Stomach smooth muscle (tissue), 2 donors: Measurements from ENCODE around the gene WDR49.

Source experiments
- H3K27ac ChIP-seq: one replicate; pipeline ENCODE4 v1.7.0; 2013; ENCODE audit warnings: mild to moderate bottlenecking, low read length, inconsistent platforms
- H3K27me3 ChIP-seq, 2 donors: one replicate each; pipeline ENCODE4 v1.7.0; 2013; ENCODE audit warnings: low read length in 2 of 2; ENCODE audit not compliant: insufficient read depth in 2 of 2, control insufficient read depth in 1 of 2
- H3K36me3 ChIP-seq, 2 donors: one replicate each; pipeline ENCODE4 v1.7.0; 2013; ENCODE audit warnings: low read length in 2 of 2; ENCODE audit not compliant: control insufficient read depth in 2 of 2, insufficient read depth in 2 of 2
- H3K4me1 ChIP-seq: one replicate; pipeline ENCODE4 v1.7.0; 2013; ENCODE audit warnings: low read length; ENCODE audit not compliant: control insufficient read depth, insufficient read depth
- H3K4me3 ChIP-seq, 2 donors: one replicate each; pipeline ENCODE4 v1.7.0; 2013; ENCODE audit warnings: low read length in 2 of 2
- H3K9ac ChIP-seq, 2 donors: one replicate each; pipeline ENCODE4 v1.7.0; 2013; ENCODE audit warnings: low read length in 2 of 2, mild to moderate bottlenecking in 1 of 2
- H3K9me3 ChIP-seq, 2 donors: one replicate each; pipeline ENCODE4 v1.7.0; 2013; ENCODE audit warnings: low read length in 2 of 2; ENCODE audit not compliant: control insufficient read depth in 2 of 2
- donor health status: healthy.
- donor health status: Pancreatic carcinoma.

WDR49 gene

DNA sequence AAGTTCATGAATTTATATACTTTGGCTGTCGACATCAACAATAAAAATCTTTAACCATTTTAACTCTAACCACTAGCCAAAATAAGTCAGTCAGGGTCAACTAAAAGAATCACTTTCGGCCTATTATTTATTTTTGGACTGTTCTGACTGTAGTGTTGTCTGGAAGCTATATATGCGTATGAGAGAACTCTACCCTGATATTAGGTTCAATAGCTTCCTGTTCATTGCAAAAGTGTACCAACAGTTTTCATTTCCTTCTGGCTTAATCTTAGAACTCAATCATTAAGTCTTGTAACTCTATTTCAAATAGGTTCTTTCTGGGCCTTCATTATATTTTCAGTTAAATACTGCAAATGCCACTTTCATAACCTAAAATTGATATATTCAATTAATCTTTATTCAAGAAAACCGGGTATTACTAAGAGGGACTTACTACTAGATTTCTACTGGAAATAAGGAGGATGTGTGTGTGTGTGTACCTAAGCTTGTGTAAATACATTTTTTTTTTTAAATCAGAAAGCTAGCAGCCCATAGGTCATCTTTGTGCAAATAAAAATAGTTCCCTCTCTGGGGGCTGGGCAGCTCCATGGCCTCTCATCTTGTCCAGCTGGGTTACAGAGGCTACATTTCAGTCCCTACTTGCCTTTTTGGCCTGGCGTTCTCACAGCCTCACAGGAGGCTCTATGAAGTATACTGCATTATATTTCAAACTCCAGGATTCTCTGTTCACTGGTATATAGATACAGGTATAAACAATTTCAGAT is 185.7 kb downstream of the WDR49 start:
- Histone ChIP-seq H3K27me3 (no peaks in the 10 kb centered on the region), H3K36me3 (no peaks in the 10 kb centered on the region), H3K9ac (no peak overlapping the region), H3K4me1 (no peaks in the 10 kb centered on the region), H3K27ac (no peak overlapping the region), H3K9me3 (no peaks in the 10 kb centered on the region), H3K4me3 (no peak overlapping the region)

DNA sequence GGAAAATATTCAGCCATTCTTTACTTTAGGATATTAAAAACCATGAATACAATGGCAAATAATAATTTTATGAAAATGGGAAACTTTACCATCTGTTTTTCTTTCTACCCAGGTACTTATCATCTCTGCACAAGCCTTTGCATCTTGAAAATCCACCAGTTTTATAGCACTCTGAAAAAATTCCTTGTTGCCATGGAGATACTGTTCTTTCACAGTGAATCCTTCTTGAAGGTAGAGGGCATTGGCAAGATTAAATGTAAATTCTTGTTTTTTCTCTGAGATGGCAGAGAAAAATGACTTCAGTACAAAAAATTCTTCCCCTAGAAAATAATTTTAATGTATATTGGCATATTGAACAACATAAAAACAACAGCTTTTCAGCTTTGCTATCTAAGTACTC is 186.8 kb downstream of the WDR49 start:
- no peaks in the 10 kb centered on the region for H3K9me3 ChIP-seq
- no peak overlapping the region for H3K4me3 ChIP-seq
- no peaks in the 10 kb centered on the region for H3K27me3 ChIP-seq
- no peak overlapping the region for H3K9ac ChIP-seq
- no peaks in the 10 kb centered on the region for H3K4me1 ChIP-seq
- no peaks in the 10 kb centered on the region for H3K36me3 ChIP-seq
- no peak overlapping the region for H3K27ac ChIP-seq

DNA sequence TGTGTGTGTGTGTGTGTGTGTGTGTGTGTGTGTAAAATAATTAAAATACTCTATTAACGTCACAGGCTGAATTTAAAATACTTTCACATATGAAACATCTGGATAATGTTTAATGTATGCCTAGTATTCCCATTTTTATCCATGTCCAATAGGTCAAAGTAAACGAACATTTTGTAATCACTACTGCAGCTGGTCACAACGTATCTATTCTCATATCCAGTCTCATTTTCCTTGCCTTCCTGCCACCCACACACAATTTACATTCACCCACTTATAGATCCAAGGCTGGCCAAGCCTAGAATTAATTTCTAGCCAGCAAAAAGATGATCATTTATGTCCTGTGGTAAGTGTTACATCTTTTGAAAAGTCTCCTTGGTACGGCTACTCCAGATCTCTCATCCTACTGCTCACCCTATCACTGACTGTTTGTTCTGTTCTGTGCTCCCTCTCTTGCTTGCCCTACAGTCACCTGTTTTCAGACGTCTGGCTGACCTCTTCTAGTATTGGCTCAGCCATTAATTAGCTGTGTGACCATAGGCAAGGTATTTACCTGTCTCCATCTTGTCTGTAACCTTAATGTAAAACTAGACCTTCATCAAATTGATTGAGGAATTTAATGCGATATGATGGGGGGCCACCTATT is 197.5 kb downstream of the WDR49 start:
- Histone ChIP-seq H3K4me1 (no peaks in the 10 kb centered on the region), H3K36me3 (no peaks in the 10 kb centered on the region), H3K4me3 (no peak overlapping the region), H3K9ac (no peak overlapping the region), H3K9me3 (no peaks in the 10 kb centered on the region), H3K27ac (no peak overlapping the region), H3K27me3 (no peaks in the 10 kb centered on the region)

DNA sequence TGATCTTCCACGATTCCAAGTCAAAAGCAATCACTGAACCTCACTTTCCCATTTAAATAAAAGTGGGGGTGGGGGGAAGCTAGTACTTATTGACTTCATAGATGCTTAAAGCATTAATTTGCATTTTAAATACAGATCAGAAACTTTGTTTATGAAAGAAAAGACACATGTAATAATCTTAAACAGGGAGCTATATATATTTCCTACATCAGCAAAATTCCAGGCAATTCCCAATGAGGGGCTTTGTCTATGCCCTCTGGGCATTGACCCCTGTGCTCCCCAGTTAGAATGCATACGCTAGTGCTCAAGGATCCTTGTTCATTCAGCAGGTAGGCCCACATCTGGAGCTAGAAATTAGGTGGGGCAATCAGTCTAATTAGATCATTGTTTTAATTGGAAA is 199.9 kb downstream of the WDR49 start:
- Histone ChIP-seq H3K27ac (no peak overlapping the region), H3K9me3 (no peaks in the 10 kb centered on the region), H3K9ac (no peak overlapping the region), H3K4me1 (no peaks in the 10 kb centered on the region), H3K4me3 (no peak overlapping the region), H3K36me3 (no peaks in the 10 kb centered on the region), H3K27me3 (no peaks in the 10 kb centered on the region)

DNA sequence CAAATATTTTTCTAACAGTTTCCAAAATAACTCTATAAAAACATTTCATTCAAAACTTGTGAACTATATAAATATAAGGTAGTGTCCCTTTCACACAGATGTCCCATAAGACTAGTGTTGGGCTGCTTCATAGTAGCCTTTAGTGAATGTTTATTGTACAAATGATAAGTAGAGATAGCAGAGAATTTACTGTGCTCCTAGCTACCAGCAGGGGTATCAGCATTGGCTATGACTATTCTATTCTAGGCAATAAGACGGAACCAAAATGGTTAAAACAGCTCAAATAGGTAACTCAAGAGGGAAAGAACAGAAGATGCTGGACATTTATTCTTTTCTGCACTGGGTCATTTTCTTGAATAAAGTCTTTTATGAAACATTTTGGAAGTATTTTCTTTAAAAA is 202.5 kb downstream of the WDR49 start:
- Histone ChIP-seq H3K27me3 (no peaks in the 10 kb centered on the region), H3K9me3 (no peaks in the 10 kb centered on the region), H3K36me3 (no peaks in the 10 kb centered on the region), H3K4me3 (no peak overlapping the region), H3K9ac (no peak overlapping the region), H3K27ac (no peak overlapping the region), H3K4me1 (no peaks in the 10 kb centered on the region)

DNA sequence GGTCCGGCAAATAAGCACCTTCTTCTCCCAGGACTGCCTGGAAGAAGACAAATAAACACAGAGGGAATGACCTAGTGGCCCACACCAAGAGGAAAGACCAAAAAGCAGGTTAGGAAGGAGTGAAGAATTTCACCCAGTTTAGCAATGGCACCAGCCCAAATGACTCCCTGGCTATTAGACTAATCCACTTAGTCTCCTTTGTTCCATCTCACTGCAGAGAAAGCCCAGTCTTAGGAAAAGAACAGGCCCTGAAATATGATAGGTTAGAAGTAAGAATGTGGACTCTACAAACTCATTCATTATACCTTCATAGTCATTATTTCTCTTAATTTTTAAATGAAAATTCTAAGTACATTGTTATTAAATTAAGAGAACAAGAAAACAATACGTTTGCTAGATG is 203.1 kb downstream of the WDR49 start:
- Histone ChIP-seq H3K27me3 (no peaks in the 10 kb centered on the region), H3K9me3 (no peaks in the 10 kb centered on the region), H3K4me3 (no peak overlapping the region), H3K4me1 (no peaks in the 10 kb centered on the region), H3K36me3 (no peaks in the 10 kb centered on the region), H3K9ac (no peak overlapping the region), H3K27ac (no peak overlapping the region)

DNA sequence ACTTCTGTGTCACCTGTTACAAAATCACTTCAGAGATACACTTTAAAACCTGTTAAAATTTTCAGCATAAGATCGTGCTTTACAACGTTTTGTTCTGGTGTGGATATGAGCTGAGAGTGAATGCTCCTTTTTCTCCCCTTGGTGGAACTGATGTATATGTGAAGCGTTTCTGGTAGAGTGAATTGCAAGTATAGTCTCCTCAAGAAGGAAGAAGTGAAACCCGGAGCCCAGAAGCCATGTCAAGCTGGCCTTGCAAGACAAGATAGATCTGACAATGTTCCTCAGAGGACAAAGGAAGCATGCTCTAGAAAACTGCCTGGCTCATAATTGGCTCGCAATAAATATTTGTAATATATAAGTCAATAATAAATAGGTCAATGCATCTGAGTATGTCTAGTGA is 203.5 kb downstream of the WDR49 start:
- H3K4me3 ChIP-seq, result no peak overlapping the region
- H3K4me1 ChIP-seq, result no peaks in the 10 kb centered on the region
- H3K27ac ChIP-seq, result no peak overlapping the region
- no peak overlapping the region for H3K9ac ChIP-seq
- H3K9me3 ChIP-seq, result no peaks in the 10 kb centered on the region
- H3K27me3 ChIP-seq, result no peaks in the 10 kb centered on the region
- no peaks in the 10 kb centered on the region for H3K36me3 ChIP-seq

DNA sequence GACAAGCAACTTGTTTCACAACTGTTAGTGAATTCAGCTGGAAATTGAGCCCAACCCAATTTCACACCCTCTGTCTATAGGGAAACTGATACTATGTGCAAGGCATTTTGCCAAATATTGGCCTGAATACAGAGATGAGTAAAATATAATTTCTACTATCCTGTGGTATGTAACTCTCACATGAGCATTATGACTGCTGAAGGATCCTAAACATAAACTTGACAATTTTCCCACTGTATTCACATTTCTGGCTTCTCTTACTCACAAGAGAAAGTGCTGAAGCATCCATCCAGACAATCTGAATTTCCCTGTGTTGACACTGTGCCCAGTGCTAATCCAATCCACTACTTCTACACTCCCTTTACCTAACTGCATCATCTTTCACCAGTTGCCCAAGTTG is 208.3 kb downstream of the WDR49 start:
- no peak overlapping the region for H3K9ac ChIP-seq
- H3K4me1 ChIP-seq, result no peaks in the 10 kb centered on the region
- H3K36me3 ChIP-seq, result no peaks in the 10 kb centered on the region
- H3K27me3 ChIP-seq, result no peaks in the 10 kb centered on the region
- no peaks in the 10 kb centered on the region for H3K9me3 ChIP-seq
- no peak overlapping the region for H3K27ac ChIP-seq
- no peak overlapping the region for H3K4me3 ChIP-seq

DNA sequence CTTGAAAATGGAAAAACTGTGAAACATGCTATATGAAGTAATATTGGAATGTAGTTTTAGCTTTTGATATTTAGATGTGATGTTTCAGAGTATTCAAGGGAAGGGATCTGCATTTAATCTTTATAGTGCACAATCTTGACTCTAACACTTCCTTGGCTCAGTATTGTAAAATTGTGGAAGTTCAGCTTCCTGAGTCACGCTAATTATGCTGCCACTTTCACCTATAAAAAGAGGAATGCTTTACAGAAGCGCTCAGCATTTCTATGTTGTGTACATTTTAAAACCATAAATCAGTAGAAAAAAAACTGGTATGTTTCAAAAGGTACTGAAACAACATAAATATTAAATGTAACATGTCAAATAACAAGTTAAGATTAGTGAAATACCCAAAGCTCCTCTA is 212.5 kb downstream of the WDR49 start:
- Histone ChIP-seq H3K9ac (no peak overlapping the region), H3K27ac (no peak overlapping the region), H3K36me3 (no peaks in the 10 kb centered on the region), H3K27me3 (no peaks in the 10 kb centered on the region), H3K4me1 (no peaks in the 10 kb centered on the region), H3K9me3 (no peaks in the 10 kb centered on the region), H3K4me3 (no peak overlapping the region)

DNA sequence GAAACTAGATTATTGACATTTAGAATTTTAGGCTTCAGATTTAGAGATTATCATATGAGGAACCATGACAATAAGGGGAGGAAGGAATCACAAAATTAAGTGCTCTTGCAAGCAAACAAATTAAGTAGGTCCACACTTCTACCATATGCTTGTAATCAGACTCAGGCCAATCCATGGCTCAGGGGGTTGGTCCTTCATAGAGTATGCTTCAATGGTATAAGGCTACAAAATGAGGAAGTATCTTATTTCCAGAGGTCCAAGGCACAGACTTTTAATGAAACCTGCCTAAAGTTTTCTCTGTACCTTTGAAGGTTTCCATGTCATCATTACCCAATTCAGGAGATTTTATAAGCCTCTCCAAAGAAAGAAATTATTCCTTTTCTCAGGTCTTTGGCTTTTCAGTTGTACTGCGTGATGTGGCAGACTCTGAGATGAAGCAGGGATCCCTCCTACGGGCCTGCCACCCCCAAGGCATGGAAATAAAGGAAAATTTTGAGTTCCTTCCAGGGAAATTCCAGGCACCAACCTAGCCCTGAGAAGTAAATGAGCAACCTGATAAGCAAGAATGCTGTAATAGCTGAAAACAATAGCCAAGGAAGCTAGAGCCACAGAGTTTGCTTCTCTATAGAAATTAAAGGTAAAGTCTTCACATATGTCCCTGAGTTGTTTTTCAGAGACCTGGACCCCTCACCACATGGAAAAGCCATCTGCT is 216.2 kb downstream of the WDR49 start:
- no peaks in the 10 kb centered on the region for H3K4me1 ChIP-seq
- H3K36me3 ChIP-seq, result no peaks in the 10 kb centered on the region
- no peak overlapping the region for H3K27ac ChIP-seq
- no peak overlapping the region for H3K9ac ChIP-seq
- H3K27me3 ChIP-seq, result no peaks in the 10 kb centered on the region
- no peak overlapping the region for H3K4me3 ChIP-seq
- H3K9me3 ChIP-seq, result no peaks in the 10 kb centered on the region
